Globus pallidus (tissue), 1 donor: ENCODE measurements around the gene LRAT.

Source experiments
- DNase-seq: peaks from one replicate; pipeline ENCODE4 v3.0.0-alpha.2; 2015; ENCODE audit warnings: low spot score

The LRAT gene

GRCh38 chr4:154778264-154778663 is 34.5 kb downstream of the LRAT start:
- DNase-seq: no peak

DNA sequence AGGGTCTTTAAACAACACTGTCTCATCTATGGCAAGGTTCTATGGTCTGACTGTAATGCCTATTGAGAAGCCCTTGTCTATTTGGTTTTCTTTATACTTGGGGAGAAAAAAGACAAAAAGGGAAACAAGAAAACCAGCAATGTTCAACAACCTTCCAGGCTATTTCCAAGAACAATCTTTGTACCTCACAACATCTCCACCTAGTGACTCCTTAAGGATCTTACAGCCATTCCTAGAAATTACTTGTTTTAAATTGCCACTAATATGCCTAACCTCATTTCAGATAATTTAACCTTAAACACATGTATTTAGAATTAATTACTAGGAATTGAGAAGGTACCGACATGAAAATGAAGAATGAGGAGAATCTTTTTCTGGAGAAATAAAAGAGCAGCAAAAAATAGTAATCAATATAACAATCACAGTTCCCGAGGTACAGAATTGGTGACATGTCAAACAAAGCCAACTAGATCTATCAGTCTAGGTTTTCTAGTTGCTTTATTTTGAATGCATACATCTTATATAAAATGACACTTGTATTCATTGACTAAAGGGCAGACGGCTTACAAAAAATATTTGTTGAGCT is 35.7 kb downstream of the LRAT start:
- DNase-seq: peak; percentile 17

DNA sequence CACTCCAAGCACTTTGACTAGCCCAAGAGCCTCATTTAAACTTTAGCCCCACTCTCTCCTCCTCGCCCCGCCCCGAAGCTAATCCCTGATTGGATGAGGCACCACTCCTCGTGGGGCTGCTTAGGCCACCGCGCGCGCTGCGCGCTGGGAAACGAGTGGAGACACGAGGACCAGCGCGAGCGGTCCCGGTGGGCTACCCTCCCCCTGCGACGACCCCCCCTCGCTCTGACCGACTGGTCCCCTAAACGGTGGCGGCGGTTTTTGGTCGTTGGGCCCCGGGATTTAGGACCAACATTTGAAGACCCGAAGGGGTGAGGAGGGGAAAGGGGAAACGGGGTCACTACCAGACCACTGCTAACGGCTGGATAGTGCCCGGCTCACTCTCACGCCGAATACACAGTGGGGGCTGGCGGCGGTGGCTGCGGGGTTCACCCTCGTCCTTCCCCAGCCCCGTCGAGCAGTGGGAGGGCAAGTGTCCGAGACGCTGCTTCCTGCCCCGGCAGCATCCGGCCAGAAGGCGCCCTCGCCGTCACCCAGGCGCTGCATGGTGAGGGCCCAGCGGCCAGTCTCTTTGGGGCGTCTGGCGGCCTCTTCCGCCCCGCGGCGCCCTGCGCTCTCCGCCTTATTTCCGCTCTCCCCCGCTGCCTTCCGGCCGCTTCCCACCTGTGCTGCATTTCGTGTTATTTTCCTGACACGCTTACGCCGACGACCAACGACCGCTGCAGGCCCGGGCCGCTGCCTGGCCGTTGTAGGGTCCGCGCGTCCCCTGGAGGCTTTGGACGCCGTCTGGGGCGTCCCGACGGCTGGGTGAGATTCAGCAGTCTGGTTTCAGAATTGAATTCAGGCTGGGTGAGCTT is 37.6 kb downstream of the LRAT start, which contains the start of gene RBM46:
Gene RBM46, plus strand, starts transcription at position 147 of the 857 bp plus-strand sequence. CDS start 15,481 bp downstream, outside the sequence.
- DNase-seq: no peak

GRCh38 chr4:154781983-154782293 is 38.1 kb downstream of the LRAT start:
- no peak for DNase-seq
